NCI-H1436 treated with DMSO at 0.1 percent for 48 hours (cell line): Measurements from ENCODE around the gene EHF.
"Not testable (repeated sequence)": the region's sequence is repeated elsewhere in the genome, so short reads cannot be mapped to it uniquely, and the experiment has no call there.

Experiments used
- DNase-seq: peaks from one replicate; lab custom pipeline; 2025; lab: John Stamatoyannopoulos, UW

Gene EHF

DNA sequence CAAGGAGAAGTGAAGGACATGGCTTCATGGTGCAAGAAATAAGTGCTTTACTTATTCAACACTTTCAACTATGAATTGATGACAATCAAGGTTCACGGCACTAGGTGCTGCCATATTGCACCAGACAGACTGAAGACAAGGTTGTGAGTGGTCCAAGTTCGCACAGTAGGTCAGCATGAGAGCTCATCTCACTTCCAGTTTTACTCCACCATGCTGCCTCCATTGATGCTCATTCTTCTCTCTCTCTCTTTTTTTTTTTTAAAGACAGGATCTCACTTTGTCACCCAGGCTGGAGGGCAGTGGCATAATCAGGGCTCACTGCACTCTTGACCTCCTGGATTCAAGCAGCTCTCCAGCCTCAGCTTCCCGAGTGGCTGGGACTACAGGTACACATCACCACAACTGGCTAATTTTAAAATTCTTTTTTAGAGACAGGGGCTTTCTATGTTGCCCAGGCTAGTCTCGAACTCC, 47.7 kb downstream of the EHF start:
- no peak for DNase-seq

- DNase-seq: no peak
Measured at GRCh38 chr11:34669458-34669857, 48.6 kb downstream of the EHF start.

DNA sequence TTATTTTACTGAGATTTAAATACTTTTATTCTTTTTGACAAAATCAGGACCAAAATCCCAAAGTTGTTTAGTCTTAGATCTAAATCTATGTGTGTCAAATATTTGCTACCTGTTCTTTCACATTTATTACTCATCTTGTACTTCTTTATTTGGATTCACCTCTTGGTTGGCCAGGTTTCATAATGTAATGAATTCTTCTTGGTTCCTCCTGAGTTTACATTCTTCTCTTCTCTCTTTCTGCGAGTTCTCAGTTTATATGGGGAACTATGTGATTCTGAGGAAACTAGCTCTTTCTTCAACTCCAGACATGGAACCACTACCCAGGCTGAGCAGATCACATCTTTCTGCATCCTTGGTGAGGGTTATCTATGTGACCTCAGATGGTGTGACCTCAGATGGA, 50.2 kb downstream of the EHF start:
- DNase-seq: no peak

DNA sequence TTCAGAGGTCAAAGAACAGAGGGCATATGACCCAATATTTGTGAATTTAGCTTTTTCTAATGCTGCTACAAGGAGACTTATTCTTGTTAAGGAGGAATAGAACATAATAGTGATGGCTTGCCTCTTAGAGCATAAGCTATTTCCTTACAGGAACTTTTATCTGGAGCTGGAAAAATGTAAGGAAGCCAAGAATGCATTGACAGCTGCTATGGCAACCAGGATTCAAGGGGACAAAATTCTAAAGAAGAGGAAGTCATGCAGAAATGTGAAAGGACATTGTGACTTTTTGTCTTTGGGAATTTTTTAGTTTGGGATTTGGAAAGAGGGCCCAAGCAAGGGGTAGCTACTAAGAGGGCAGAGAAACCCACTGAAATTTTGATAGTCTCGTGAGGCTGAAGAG, 51.1 kb downstream of the EHF start:
- no peak for DNase-seq

GRCh38 chr11:34674038-34674437, 53.1 kb downstream of the EHF start:
- no peak for DNase-seq

- DNase-seq: no peak
Measured at GRCh38 chr11:34676227-34676626, 55.3 kb downstream of the EHF start.

DNA sequence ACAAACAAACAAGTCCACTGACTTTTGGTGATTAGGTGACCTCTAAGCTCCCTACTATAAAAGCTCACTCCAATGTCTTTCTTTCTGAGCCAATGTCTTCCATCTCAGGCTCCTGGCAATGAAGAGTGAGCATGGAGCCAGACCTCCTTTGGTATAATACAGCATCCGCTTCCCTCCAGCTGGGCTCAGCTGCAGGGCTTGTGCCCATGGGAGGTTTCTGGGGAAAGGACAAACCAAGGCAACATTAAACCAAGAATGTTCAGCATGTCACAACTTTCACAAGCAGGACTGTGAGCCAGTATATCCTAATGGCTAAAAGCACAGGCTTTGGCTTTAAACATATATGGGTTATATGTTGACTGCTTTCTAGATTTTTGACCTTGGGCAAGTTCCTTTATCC, 58.8 kb downstream of the EHF start:
- DNase-seq: no peak

- DNase-seq: no peak
Measured at GRCh38 chr11:34680206-34680605, 59.3 kb downstream of the EHF start.

- DNase-seq: no peak
Measured at GRCh38 chr11:34680918-34681586, 60.2 kb downstream of the EHF start.

DNA sequence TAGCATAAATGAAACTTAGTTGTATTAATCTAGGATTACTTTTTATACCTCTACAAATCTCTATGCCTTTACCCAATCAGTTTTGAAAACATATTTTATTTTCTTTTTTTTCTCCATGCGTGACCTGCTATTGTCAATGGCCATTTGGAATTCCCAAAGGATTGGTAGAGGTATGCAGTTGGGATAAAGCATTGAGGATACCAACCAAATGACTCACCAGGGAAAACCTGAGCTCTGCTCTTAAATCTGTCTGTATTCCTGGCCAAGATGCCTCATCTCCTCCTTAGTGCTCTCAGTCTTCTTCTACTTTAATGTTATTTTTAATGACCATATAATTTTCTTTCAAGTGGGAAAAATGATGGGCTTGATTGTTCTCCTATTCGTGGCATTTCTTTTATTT, 61.9 kb downstream of the EHF start:
- no peak for DNase-seq

DNA sequence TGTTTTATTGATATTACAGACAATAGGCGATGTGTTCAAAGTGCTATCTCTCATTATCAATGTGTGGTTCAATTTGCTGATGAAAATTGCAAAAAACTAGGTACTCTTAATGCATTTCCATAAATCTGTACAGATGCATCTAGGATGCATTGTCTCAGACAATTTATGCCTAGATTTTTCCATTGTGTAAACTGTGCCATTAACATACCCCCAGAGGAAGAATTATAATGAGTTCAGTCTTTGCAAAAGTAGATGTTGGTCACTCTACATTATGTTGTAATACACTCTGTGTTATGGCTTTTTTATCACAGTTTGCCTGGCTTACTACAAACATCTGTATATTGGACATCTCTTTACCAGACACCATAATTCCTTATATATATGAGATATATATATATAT, 62.5 kb downstream of the EHF start:
- no peak for DNase-seq

- no peak for DNase-seq
Measured at GRCh38 chr11:34685864-34686263, 65.0 kb downstream of the EHF start.

- not testable (repeated sequence) for DNase-seq
Measured at GRCh38 chr11:34692299-34692698, 71.4 kb downstream of the EHF start.

DNA sequence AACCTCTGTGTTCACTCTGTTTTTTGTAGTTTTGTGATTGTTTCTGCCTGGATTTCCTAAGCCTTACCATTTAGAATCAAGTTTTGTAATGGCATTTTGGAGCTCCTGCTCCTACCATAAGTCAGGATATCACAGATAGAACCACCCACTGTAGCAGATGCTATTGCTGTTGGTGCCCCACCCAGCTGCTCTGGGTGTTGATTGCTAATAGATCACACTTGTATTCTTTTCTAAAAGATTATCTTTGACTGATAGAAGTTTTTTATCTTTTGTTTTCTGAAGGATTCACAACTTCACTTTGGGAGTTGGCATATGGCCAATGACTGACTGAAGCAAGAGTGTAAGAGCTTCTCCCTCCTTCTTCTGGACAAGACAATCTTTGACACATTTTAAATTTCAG, 76.0 kb downstream of the EHF start:
- no peak for DNase-seq

GRCh38 chr11:34706709-34707461, 86.0 kb downstream of the EHF start:
- no peak for DNase-seq

GRCh38 chr11:34707462-34707840, 86.6 kb downstream of the EHF start:
- no peak for DNase-seq
